ENCODE measurements around the gene TTC28.

GRCh38 chr22:28702891-28703290 is 23.3 kb upstream of the TTC28 start:
- TF ChIP-seq, protein P1, sequence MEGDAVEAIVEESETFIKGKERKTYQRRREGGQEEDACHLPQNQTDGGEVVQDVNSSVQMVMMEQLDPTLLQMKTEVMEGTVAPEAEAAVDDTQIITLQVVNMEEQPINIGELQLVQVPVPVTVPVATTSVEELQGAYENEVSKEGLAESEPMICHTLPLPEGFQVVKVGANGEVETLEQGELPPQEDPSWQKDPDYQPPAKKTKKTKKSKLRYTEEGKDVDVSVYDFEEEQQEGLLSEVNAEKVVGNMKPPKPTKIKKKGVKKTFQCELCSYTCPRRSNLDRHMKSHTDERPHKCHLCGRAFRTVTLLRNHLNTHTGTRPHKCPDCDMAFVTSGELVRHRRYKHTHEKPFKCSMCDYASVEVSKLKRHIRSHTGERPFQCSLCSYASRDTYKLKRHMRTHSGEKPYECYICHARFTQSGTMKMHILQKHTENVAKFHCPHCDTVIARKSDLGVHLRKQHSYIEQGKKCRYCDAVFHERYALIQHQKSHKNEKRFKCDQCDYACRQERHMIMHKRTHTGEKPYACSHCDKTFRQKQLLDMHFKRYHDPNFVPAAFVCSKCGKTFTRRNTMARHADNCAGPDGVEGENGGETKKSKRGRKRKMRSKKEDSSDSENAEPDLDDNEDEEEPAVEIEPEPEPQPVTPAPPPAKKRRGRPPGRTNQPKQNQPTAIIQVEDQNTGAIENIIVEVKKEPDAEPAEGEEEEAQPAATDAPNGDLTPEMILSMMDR (IDR thresholded peaks at IDR 0.05) = no peak
- TF ChIP-seq EP300 (IDR thresholded peaks at IDR 0.05) = no peak
- no peak for TF ChIP-seq POLR2A (IDR thresholded peaks at IDR 0.05)
- TF ChIP-seq POLR2AphosphoS5 (IDR thresholded peaks at IDR 0.05) = no peak

Data from gastroesophageal sphincter (tissue), 3 donors.